ENCODE results near the gene SLC35E3.

- TF ChIP-seq POLR2AphosphoS5 (IDR thresholded peaks at IDR 0.05; ENCODE audit: low read depth, low read length) (no peak), POLR2A (IDR thresholded peaks at IDR 0.05; ENCODE audit: low read depth, low read length) (no peak), TAF1 (IDR thresholded peaks at IDR 0.05; ENCODE audit: borderline replicate concordance, low read depth, low read length) (no peak)
Observed at GRCh38 chr12:68786929-68787328, 41.0 kb downstream of the SLC35E3 start.

Measured in GM12892 (cell line).